ENCODE measurements around the gene SLC12A8.

Gene SLC12A8

DNA sequence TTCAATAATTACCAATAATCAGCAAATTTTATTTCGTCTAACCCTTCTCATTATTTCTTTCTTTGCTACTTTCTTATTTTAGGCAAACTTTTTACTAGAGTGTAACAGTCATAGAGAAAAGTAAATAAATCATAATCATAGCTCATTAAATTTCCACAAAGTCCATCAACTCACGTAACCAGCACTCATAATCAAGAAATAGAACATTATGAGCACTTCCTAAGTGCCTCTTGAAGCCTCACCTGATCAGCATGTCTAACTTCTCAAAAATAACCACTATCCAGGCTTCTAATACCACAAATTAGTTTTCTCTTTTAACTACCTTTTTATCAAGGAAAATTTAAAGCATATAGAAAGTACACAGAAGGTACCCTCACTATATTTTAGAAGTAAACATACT lies 38.4 kb upstream of the SLC12A8 start:
- TF ChIP-seq, protein P1, sequence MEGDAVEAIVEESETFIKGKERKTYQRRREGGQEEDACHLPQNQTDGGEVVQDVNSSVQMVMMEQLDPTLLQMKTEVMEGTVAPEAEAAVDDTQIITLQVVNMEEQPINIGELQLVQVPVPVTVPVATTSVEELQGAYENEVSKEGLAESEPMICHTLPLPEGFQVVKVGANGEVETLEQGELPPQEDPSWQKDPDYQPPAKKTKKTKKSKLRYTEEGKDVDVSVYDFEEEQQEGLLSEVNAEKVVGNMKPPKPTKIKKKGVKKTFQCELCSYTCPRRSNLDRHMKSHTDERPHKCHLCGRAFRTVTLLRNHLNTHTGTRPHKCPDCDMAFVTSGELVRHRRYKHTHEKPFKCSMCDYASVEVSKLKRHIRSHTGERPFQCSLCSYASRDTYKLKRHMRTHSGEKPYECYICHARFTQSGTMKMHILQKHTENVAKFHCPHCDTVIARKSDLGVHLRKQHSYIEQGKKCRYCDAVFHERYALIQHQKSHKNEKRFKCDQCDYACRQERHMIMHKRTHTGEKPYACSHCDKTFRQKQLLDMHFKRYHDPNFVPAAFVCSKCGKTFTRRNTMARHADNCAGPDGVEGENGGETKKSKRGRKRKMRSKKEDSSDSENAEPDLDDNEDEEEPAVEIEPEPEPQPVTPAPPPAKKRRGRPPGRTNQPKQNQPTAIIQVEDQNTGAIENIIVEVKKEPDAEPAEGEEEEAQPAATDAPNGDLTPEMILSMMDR (IDR thresholded peaks at IDR 0.05; ENCODE audit: control insufficient read depth, extremely low read depth, insufficient read depth): no peak
- H3K4me3 ChIP-seq (ENCODE audit: low read depth, low read length): no peak overlapping the region
- no peak for DNase-seq (ENCODE audit: low read depth)

DNA sequence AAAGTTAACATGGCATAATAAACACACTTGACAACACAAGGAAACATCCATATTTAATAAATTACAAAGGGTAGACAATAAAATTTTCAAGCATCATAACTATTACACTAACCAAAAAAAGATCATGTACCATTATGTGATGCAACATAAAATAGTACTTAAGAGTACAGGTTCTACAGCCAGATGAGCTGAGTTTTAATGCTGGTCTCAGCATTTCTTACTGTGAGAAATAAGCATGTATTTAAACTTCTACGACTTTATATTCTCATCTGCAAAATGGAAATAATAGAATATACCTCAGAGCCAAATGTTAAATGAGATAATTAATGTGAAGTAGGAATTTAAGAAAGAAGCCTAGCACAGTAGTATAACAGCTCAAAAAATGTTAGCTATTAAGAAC lies 33.7 kb upstream of the SLC12A8 start:
- H3K4me3 ChIP-seq (ENCODE audit: low read depth, low read length): no peak overlapping the region
- TF ChIP-seq, protein P1 (IDR thresholded peaks at IDR 0.05; ENCODE audit: control insufficient read depth, extremely low read depth, insufficient read depth): no peak
- no peak for DNase-seq (ENCODE audit: low read depth)

DNA sequence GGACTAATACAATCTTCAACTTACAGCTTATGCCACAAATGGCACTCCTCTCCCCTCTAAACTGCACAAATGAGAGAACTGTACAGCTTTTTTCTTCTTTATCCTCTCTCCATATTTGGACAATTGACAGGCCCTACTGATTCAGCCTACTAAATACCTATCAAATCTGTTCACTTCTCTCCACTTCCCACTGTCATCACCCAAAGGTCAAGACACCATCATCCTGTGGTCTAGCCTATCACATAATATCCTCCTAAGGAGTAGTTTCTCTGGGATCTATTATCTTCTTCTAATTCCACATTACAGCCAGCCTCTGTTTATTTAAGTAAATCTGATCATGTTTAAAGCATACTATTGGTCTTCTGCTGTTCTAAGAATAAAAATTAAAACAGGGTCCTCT lies 33.0 kb upstream of the SLC12A8 start:
- no peak for DNase-seq (ENCODE audit: low read depth)
- no peak overlapping the region for H3K4me3 ChIP-seq (ENCODE audit: low read depth, low read length)
- TF ChIP-seq, protein P1 (IDR thresholded peaks at IDR 0.05; ENCODE audit: control insufficient read depth, extremely low read depth, insufficient read depth): no peak

DNA sequence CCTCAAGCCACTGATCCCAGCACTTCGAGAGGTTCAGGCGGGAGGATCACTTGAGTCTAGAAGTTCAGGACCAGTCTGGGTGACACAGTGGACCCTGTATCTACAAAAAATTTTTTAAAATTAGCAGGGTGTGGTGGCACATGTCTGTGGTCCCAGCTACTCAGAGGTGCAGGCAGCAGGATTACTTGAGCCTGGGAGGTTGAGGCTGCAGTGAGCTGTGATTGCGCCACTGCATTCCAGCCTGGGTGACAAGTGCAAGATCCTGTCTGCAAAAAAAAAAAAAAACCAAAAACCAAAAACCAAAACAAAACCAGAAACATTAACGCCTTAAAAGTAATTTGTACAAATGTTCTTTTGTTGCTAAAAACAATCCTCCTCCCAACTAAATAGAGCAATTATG lies 27.9 kb upstream of the SLC12A8 start:
- TF ChIP-seq, protein P1 (IDR thresholded peaks at IDR 0.05; ENCODE audit: control insufficient read depth, extremely low read depth, insufficient read depth): no peak
- DNase-seq (ENCODE audit: low read depth): no peak
- H3K4me3 ChIP-seq (ENCODE audit: low read depth, low read length): no peak overlapping the region

DNA sequence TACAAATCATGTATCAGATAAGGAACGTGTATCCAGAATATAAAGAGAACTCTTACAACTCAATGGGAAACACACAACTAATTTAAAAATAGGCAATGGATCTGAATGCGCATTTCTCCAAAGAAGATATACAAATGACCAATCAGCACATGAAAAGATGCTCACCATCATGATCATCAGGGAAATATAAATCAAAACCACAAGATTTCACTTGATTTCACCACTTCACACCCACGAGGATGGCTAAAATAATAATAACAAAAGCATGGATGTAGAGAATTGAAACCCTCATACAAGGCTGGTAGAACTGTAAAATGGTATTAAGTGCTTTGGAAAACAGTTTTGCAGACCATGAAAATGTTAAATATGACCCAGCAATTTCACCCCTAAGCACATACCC lies 26.7 kb upstream of the SLC12A8 start:
- TF ChIP-seq, protein P1 (IDR thresholded peaks at IDR 0.05; ENCODE audit: control insufficient read depth, extremely low read depth, insufficient read depth): no peak
- H3K4me3 ChIP-seq (ENCODE audit: low read depth, low read length): no peak overlapping the region
- no peak for DNase-seq (ENCODE audit: low read depth)

DNA sequence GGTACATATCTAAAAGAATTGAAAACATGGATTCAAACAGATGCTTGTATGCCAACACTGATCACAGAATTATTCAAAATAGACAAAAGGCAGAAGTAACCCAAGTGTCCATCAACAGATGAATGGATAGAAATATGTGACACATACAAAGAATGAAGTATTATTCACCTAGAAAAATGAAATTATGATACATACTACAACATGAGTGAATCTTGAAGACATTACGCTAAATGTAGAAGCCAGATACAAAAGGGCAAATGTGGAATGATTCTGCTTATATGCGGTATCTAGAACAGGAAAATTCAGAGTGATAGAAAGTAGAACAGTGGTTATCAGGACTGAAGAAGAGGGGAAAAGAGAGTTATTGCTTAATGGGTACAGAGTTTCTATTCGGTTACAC lies 26.2 kb upstream of the SLC12A8 start:
- TF ChIP-seq, protein P1 (IDR thresholded peaks at IDR 0.05; ENCODE audit: control insufficient read depth, extremely low read depth, insufficient read depth): no peak
- H3K4me3 ChIP-seq (ENCODE audit: low read depth, low read length): no peak overlapping the region
- DNase-seq (ENCODE audit: low read depth): no peak

DNA sequence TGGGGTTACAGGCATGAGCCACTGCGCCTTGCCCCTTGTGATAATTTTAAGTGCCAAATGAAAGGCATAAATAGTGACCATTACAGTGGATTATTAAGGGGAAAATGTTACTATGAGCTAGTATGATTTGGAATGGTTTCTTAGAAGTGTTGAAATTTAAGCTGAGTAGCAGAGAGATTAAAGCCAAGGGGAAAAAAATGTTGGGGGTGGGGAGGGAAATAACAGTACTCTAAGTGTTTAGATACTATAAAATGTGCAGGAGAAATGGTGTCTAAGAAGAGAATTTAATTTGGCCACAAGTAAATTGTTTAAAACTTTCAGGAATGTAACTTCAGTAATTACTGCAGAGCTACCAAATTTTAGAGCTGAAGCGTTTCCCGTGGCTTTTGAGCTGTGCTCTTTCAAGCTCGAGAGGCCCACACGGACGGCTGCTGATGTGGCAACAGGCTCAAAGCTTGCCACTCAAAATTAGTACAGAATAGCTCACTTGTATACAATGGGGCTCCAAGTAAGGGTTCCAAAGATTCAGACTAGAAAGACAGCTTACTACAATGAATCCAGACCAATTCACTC lies 23.9 kb upstream of the SLC12A8 start:
- no peak for DNase-seq (ENCODE audit: low read depth)
- TF ChIP-seq, protein P1 (IDR thresholded peaks at IDR 0.05; ENCODE audit: control insufficient read depth, extremely low read depth, insufficient read depth): no peak
- no peak overlapping the region for H3K4me3 ChIP-seq (ENCODE audit: low read depth, low read length)
